ENCODE results near the gene ARNT2. TPM values are rescaled to one million over a fixed set of nuclear protein-coding genes. Genes with fewer than 3 reads are reported as not detected.

Gene ARNT2
- total RNA-seq, 1 experiment from 2014 or later, result 7.0 TPM

DNA sequence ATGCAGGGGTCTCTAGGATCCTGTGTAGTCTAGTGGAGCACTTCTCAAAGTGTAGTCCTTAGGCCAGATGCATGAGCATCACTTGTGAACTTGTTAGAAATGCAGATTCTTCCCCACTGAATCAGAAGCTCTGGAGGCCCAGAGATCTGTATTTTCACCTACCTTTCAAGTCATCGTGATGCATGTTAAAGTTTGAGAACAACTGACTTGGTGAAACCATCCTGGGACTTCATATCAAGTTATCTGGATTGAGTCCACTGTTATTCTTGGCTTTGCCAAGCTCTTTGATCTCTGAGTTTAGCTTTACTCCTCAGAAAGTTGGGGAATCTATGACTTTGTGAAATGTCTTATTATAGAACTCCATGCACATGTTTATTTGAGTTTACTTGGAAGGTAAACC, 78.5 kb downstream of the ARNT2 start:
- DNase-seq (ENCODE audit: low spot score) (no peak), ATAC-seq (no peak)
- Mint-ChIP-seq H3K36me3 (no peaks in the 10 kb centered on the region; the same call in 1 of the 2 replicates), H3K9me3 (peaks cover under 1% of the 10 kb centered on the region; the same call in 1 of the 2 replicates), H3K4me3 (no peak overlapping the region), H3K27me3 (ENCODE audit: low read depth) (no peaks in the 10 kb centered on the region), H3K27ac (no peak overlapping the region), H3K4me1 (peaks cover 28% of the 10 kb centered on the region)
- TF ChIP-seq MYBL2 (CRISPR knock-in tag; IDR thresholded peaks at IDR 0.05) (no peak), CREB1 (CRISPR knock-in tag; IDR thresholded peaks at IDR 0.05) (no peak), EMX1 (CRISPR knock-in tag; IDR thresholded peaks at IDR 0.05) (no peak), ATF3 (CRISPR knock-in tag; conservative IDR thresholded peaks at IDR 0.05) (no peak), ZNF121 (CRISPR knock-in tag; IDR thresholded peaks at IDR 0.05) (no peak), AFF4 (CRISPR knock-in tag; IDR thresholded peaks at IDR 0.05; ENCODE audit: borderline replicate concordance) (no peak), NR1H2 (CRISPR knock-in tag; IDR thresholded peaks at IDR 0.05) (no peak), ZBTB43 (CRISPR knock-in tag; IDR thresholded peaks at IDR 0.05) (no peak), ZNF416 (CRISPR knock-in tag; IDR thresholded peaks at IDR 0.05) (no peak), ETV6 (CRISPR knock-in tag; IDR thresholded peaks at IDR 0.05) (no peak)
- TF ChIP-seq, protein P1, sequence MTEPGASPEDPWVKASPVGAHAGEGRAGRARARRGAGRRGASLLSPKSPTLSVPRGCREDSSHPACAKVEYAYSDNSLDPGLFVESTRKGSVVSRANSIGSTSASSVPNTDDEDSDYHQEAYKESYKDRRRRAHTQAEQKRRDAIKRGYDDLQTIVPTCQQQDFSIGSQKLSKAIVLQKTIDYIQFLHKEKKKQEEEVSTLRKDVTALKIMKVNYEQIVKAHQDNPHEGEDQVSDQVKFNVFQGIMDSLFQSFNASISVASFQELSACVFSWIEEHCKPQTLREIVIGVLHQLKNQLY (CRISPR knock-in tag; IDR thresholded peaks at IDR 0.05), result no peak
- TF ChIP-seq, protein P2, sequence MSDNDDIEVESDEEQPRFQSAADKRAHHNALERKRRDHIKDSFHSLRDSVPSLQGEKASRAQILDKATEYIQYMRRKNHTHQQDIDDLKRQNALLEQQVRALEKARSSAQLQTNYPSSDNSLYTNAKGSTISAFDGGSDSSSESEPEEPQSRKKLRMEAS (CRISPR knock-in tag; IDR thresholded peaks at IDR 0.05), result no peak
- POLR2A ChIA-PET, result no interaction called here
- CTCF ChIA-PET, result no interaction called here

DNA sequence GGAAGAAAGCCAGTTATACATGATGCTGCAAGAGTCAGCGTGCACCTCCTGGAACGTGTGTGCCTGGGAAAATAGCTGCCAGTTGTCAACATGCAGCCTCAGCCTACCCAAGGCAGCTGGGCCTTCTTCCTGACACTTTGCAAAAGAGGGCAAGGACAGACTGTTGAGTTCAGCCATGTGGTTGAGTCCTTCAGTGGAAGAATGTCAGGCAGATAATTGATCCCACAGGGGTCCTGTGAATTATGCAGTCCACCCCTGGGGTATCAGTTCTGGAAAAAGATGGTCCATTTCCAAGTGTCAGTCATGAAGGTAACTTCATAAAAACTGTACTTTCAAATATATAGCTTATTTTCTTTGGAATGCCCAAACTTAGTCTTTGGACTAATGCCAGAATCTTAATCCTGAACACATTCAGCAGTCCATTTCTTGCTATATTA, 79.6 kb downstream of the ARNT2 start:
- ChIA-PET POLR2A (no interaction called here), CTCF (no interaction called here)
- no peaks in the 10 kb centered on the region; the same call in 1 of the 2 replicates for H3K9me3 Mint-ChIP-seq
- no peaks in the 10 kb centered on the region for H3K36me3 Mint-ChIP-seq
- H3K4me3 Mint-ChIP-seq, result no peak overlapping the region
- DNase-seq (ENCODE audit: low spot score) (no peak), ATAC-seq (no peak)
- no peak overlapping the region for H3K27ac Mint-ChIP-seq
- H3K27me3 Mint-ChIP-seq (ENCODE audit: low read depth), result no peaks in the 10 kb centered on the region
- peaks cover 28% of the 10 kb centered on the region for H3K4me1 Mint-ChIP-seq
- TF ChIP-seq, protein P3, sequence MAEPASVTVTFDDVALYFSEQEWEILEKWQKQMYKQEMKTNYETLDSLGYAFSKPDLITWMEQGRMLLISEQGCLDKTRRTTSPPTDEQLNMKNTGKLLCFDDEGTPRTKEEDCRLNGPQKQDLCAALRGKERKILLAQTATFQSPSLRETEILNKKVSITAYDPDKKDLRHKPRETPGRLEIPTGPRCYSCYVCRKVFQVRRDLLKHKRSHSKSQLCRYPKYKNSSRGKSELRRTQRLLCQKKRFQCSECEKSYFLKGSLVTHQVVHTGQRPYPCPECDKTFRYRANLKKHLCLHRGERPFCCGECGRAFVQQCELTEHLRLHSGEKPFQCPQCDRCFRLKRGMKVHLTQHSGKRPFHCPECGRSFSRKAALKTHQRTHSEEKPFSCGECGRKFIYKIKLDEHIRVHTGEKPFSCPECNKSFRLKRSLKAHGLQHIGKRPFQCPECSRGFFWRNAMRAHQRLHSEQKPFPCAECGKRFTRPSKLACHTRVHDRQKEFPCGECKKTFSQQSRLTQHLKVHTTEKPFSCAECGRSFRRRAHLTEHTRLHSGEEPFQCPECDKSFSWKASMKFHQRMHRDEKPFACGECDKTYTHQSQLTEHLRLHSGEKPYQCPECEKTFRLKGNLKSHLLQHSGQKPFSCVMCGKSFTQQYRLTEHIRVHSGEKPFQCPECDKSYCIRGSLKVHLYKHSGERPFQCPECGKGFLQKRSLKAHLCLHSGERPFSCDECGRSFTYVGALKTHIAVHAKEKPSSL (CRISPR knock-in tag; conservative IDR thresholded peaks at IDR 0.05), result no peak
- TF ChIP-seq NR2C2 (CRISPR knock-in tag; IDR thresholded peaks at IDR 0.05) (no peak), ZSCAN18 (CRISPR knock-in tag; IDR thresholded peaks at IDR 0.05) (no peak), ELF4 (CRISPR knock-in tag; IDR thresholded peaks at IDR 0.05; ENCODE audit: low read depth) (no peak), FOXJ3 (CRISPR knock-in tag; IDR thresholded peaks at IDR 0.05; ENCODE audit: borderline replicate concordance) (no peak), SP1 (CRISPR knock-in tag; conservative IDR thresholded peaks at IDR 0.05) (no peak), RORB (CRISPR knock-in tag; IDR thresholded peaks at IDR 0.05) (no peak), ZNF232 (CRISPR knock-in tag; IDR thresholded peaks at IDR 0.05) (no peak), ZNF512 (CRISPR knock-in tag; IDR thresholded peaks at IDR 0.05; ENCODE audit: borderline replicate concordance) (no peak), HMGA2 (CRISPR knock-in tag; IDR thresholded peaks at IDR 0.05) (no peak), ZMAT4 (CRISPR knock-in tag; IDR thresholded peaks at IDR 0.05) (no peak), SMAD3 (CRISPR knock-in tag; IDR thresholded peaks at IDR 0.05; ENCODE audit: borderline replicate concordance) (no peak), NFATC4 (CRISPR knock-in tag; IDR thresholded peaks at IDR 0.05) (no peak), OVOL2 (CRISPR knock-in tag; IDR thresholded peaks at IDR 0.05; ENCODE audit: borderline replicate concordance) (no peak)
